ENCODE data around the gene TOR1A. TPM values are rescaled to one million over a fixed set of nuclear protein-coding genes. Genes with fewer than 3 reads are reported as not detected.

TOR1A gene
- total RNA-seq, 1 donor from 2014 or later, result 35.5 TPM

GRCh38 chr9:129834489-129835127 lies 10.7 kb upstream of the TOR1A start:
- ATAC-seq, result peak; percentile 16
- Histone ChIP-seq H3K4me1 (peaks cover 20% of the 10 kb centered on the region), H3K4me3 (peak overlapping the region; percentile 79), H3K9me3 (no peaks in the 10 kb centered on the region), H3K36me3 (peaks cover 37% of the 10 kb centered on the region), H3K27ac (peak overlapping the region; percentile 90), H3K27me3 (no peaks in the 10 kb centered on the region)
- TF ChIP-seq, protein P1, sequence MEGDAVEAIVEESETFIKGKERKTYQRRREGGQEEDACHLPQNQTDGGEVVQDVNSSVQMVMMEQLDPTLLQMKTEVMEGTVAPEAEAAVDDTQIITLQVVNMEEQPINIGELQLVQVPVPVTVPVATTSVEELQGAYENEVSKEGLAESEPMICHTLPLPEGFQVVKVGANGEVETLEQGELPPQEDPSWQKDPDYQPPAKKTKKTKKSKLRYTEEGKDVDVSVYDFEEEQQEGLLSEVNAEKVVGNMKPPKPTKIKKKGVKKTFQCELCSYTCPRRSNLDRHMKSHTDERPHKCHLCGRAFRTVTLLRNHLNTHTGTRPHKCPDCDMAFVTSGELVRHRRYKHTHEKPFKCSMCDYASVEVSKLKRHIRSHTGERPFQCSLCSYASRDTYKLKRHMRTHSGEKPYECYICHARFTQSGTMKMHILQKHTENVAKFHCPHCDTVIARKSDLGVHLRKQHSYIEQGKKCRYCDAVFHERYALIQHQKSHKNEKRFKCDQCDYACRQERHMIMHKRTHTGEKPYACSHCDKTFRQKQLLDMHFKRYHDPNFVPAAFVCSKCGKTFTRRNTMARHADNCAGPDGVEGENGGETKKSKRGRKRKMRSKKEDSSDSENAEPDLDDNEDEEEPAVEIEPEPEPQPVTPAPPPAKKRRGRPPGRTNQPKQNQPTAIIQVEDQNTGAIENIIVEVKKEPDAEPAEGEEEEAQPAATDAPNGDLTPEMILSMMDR (IDR thresholded peaks at IDR 0.05), result no peak
- intact Hi-C loops (cut with DNase I), result no loop called here
- no peak for DNase-seq

- Histone ChIP-seq H3K36me3 (peaks cover 53% of the 10 kb centered on the region), H3K27ac (no peak overlapping the region), H3K27me3 (no peaks in the 10 kb centered on the region), H3K9me3 (no peaks in the 10 kb centered on the region), H3K4me3 (no peak overlapping the region), H3K4me1 (peaks cover 20% of the 10 kb centered on the region)
- DNase-seq (no peak), ATAC-seq (no peak)
- TF ChIP-seq, protein P1 (IDR thresholded peaks at IDR 0.05), result no peak
- intact Hi-C loops (cut with DNase I), result no loop called here
Observed at GRCh38 chr9:129832982-129833381, 9.0 kb upstream of the TOR1A start.

DNA sequence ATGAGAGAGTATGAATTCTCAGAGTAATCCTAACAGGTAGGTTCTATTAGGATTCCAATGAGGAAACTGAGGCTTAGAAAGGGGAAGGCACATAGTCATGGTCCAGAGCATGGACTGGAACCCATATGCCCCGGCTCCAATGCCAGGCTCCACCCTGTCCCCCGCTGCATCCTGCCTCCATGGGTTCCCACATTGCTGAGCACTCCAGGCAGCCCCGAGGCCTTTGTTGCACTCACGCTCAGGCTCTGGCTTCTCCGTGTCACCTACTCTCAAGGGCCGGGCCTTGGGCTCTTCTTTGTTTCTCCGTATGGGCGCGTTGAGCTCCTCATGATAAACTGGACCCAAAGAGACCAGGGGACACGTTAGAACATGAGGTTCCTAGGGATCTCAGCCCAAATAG lies 5.0 kb upstream of the TOR1A start:
- Histone ChIP-seq H3K4me1 (peaks cover 4% of the 10 kb centered on the region), H3K9me3 (no peaks in the 10 kb centered on the region), H3K4me3 (no peak overlapping the region), H3K27me3 (no peaks in the 10 kb centered on the region), H3K27ac (no peak overlapping the region), H3K36me3 (peaks cover 64% of the 10 kb centered on the region)
- ATAC-seq, result no peak
- intact Hi-C loops (cut with DNase I), result no loop called here
- TF ChIP-seq, protein P1 (IDR thresholded peaks at IDR 0.05), result no peak
- no peak for DNase-seq

DNA sequence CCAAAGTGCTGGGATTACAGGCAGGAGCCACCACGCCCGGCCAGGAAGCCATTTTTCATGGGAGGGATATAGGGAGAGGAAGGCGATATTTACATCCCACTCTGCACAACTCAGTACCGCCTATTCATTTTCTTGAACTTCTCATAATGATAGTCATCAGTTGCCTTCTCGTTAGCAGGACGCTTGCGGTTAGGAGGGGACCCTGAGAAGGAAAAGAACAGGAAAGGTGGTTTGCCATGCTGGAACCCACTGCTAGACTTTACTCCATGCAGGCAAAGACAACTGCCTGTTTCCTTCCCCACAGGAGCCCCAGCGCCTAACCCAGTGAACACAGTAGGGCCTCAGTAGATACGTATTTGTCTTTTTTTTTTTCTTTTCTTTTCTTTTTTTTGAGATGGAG lies 4.1 kb upstream of the TOR1A start:
- peaks cover 61% of the 10 kb centered on the region for H3K36me3 ChIP-seq
- intact Hi-C loops (cut with DNase I), result no loop called here
- no peaks in the 10 kb centered on the region for H3K27me3 ChIP-seq
- no peak for ATAC-seq
- H3K27ac ChIP-seq, result no peak overlapping the region
- TF ChIP-seq, protein P1 (IDR thresholded peaks at IDR 0.05), result no peak
- peaks cover under 1% of the 10 kb centered on the region for H3K4me1 ChIP-seq
- no peak for DNase-seq
- H3K4me3 ChIP-seq, result no peak overlapping the region
- no peaks in the 10 kb centered on the region for H3K9me3 ChIP-seq

GRCh38 chr9:129826759-129827158 lies 2.8 kb upstream of the TOR1A start:
- Histone ChIP-seq H3K27me3 (no peaks in the 10 kb centered on the region), H3K27ac (no peak overlapping the region), H3K9me3 (no peaks in the 10 kb centered on the region), H3K4me3 (no peak overlapping the region), H3K4me1 (peaks cover 5% of the 10 kb centered on the region), H3K36me3 (peaks cover 56% of the 10 kb centered on the region)
- no peak for DNase-seq
- TF ChIP-seq, protein P1 (IDR thresholded peaks at IDR 0.05), result no peak
- intact Hi-C loops (cut with DNase I), result no loop called here
- ATAC-seq, result no peak

- Histone ChIP-seq H3K9me3 (no peaks in the 10 kb centered on the region), H3K27me3 (no peaks in the 10 kb centered on the region), H3K4me3 (no peak overlapping the region), H3K4me1 (peaks cover 5% of the 10 kb centered on the region), H3K36me3 (peaks cover 56% of the 10 kb centered on the region), H3K27ac (no peak overlapping the region)
- DNase-seq, result no peak
- ATAC-seq, result no peak
- intact Hi-C loops (cut with DNase I), result no loop called here
- TF ChIP-seq, protein P1 (IDR thresholded peaks at IDR 0.05), result no peak
Observed at GRCh38 chr9:129826344-129826743, 2.4 kb upstream of the TOR1A start.

Measured in upper lobe of right lung (tissue), 1 donor.